MM.1S (cell line): ENCODE data around the gene OGFOD3.

Experiments used
- EZH2 ChIP-seq: fragments of 300-600 bp; sonication (generic); optimal IDR thresholded peaks from 2 replicates; pipeline ENCODE3; 2017; ENCODE audit warnings: low read depth, mild to moderate bottlenecking, antibody characterized with exemption, low read length, mixed read lengths
- TF ChIP-seq, protein P1 (sequence below): fragments of 300-600 bp; sonication (generic); IDR thresholded peaks from 2 replicates; pipeline ENCODE4 v1.5.1; 2016; ENCODE audit warnings: antibody characterized with exemption, low read length, mixed read lengths

DNA sequence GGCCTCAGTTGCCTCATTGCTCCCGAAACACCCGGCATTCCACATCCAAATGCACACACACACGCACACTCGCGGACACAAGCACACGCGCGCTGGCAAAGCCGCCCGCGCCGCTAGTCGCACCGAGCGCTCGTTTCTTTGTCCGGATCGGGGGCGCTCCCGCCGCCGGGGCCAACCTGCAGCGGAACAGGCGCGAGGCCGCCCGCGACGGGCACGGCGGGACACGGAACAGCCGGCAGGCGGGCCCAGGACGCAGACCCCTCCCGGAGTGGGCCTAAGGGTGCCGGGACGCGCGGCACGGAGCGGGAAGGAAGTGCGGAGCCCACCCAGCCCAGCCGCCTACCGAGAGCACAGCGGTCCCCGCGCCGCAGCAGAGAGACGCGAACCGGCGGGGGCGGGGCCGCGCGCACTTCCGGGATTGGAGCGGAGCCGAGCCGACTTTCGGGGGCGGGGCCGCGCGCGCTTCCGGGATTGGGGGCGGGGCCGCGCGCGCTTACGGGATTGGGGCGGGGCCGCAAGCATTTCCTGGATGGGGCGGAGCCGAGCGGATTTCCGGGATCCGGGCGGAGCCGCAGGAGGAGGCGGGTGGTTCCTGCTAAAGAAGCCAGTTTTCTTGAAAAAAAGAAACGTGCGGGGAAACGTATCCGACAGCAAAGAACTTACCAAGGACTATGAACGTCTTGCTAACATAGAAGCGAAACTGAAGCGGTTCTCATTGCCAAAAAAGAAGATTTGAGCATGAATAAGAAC lies 32.1 kb upstream of the OGFOD3 start, which contains the start of gene CYBC1:
- TF ChIP-seq, protein P1, sequence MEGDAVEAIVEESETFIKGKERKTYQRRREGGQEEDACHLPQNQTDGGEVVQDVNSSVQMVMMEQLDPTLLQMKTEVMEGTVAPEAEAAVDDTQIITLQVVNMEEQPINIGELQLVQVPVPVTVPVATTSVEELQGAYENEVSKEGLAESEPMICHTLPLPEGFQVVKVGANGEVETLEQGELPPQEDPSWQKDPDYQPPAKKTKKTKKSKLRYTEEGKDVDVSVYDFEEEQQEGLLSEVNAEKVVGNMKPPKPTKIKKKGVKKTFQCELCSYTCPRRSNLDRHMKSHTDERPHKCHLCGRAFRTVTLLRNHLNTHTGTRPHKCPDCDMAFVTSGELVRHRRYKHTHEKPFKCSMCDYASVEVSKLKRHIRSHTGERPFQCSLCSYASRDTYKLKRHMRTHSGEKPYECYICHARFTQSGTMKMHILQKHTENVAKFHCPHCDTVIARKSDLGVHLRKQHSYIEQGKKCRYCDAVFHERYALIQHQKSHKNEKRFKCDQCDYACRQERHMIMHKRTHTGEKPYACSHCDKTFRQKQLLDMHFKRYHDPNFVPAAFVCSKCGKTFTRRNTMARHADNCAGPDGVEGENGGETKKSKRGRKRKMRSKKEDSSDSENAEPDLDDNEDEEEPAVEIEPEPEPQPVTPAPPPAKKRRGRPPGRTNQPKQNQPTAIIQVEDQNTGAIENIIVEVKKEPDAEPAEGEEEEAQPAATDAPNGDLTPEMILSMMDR, result no peak
- TF ChIP-seq EZH2, result no peak
